GM12892 (cell line): ENCODE results near the gene E2F6.

Experiments used
- POLR2A ChIP-seq: IDR thresholded peaks from 2 replicates; pipeline ENCODE4 v1.6.1; 2011; ENCODE audit warnings: low read depth, low read length, control low read depth
- POLR2AphosphoS5 ChIP-seq: IDR thresholded peaks from 2 replicates; pipeline ENCODE4 v1.6.1; 2011; ENCODE audit warnings: low read depth, low read length, control low read depth
- TAF1 ChIP-seq: IDR thresholded peaks from 2 replicates; pipeline ENCODE4 v1.6.1; 2011; ENCODE audit warnings: low read depth, mild to moderate bottlenecking, control low read depth, low read length, borderline replicate concordance

- TF ChIP-seq POLR2AphosphoS5: no peak
- TF ChIP-seq POLR2A: no peak
- TF ChIP-seq TAF1: no peak
These were observed 48.9 kb upstream of the E2F6 start for GRCh38 chr2:11514904-11515303.
